Activated naive CD8-positive, alpha-beta T cell treated with anti-CD3 and anti-CD28 coated beads, Interleukin-2, amount 50 U/mL, for 16 hours (primary cell): ENCODE results near the gene UBR3.
"Not testable (repeated sequence)": the region's sequence is repeated elsewhere in the genome, so short reads cannot be mapped to it uniquely, and the experiment has no call there.

Source experiments
- DNase-seq: peaks from one replicate; pipeline ENCODE4 v3.0.0-alpha.2; 2020; ENCODE audit warnings: low read depth, low spot score

Gene UBR3

GRCh38 chr2:169827272-169828140 lies at the start of gene UBR3:
Gene UBR3, plus strand, starts transcription at chr2:169827454. Its CDS starts 54 bp downstream, at chr2:169827508.
- DNase-seq, result peak; percentile 80

GRCh38 chr2:169778446-169778845 lies 48.8 kb upstream of the UBR3 start:
- DNase-seq, result no peak

- DNase-seq, result no peak
Measured at GRCh38 chr2:169781249-169782013, 45.8 kb upstream of the UBR3 start.

GRCh38 chr2:169782513-169782912 lies 44.7 kb upstream of the UBR3 start:
- no peak for DNase-seq

GRCh38 chr2:169790581-169790980 lies 36.7 kb upstream of the UBR3 start:
- no peak for DNase-seq

GRCh38 chr2:169795181-169795580 lies 32.1 kb upstream of the UBR3 start:
- DNase-seq, result no peak

- DNase-seq, result no peak
Measured at GRCh38 chr2:169796441-169796840, 30.8 kb upstream of the UBR3 start.

- no peak for DNase-seq
Measured at GRCh38 chr2:169797601-169798000, 29.7 kb upstream of the UBR3 start.

- no peak for DNase-seq
Measured at GRCh38 chr2:169798397-169798717, 28.9 kb upstream of the UBR3 start.

GRCh38 chr2:169798718-169799592 lies 28.3 kb upstream of the UBR3 start, which contains the start of gene SSB:
Gene SSB, plus strand, starts transcription at chr2:169798871. Its CDS starts 2,090 bp downstream, at chr2:169800961.
- DNase-seq, result peak; percentile 90

GRCh38 chr2:169803480-169803879 lies 23.8 kb upstream of the UBR3 start:
- DNase-seq, result no peak

GRCh38 chr2:169806586-169806985 lies 20.7 kb upstream of the UBR3 start:
- no peak for DNase-seq

GRCh38 chr2:169808221-169808620 lies 19.0 kb upstream of the UBR3 start:
- DNase-seq, result no peak

- no peak for DNase-seq
Measured at GRCh38 chr2:169815849-169816248, 11.4 kb upstream of the UBR3 start.

GRCh38 chr2:169816961-169817360 lies 10.3 kb upstream of the UBR3 start:
- DNase-seq, result not testable (repeated sequence)

- not testable (repeated sequence) for DNase-seq
Measured at GRCh38 chr2:169817369-169817768, 9.9 kb upstream of the UBR3 start.

- no peak for DNase-seq
Measured at GRCh38 chr2:169818241-169818640, 9.0 kb upstream of the UBR3 start.

- DNase-seq, result no peak
Measured at GRCh38 chr2:169819106-169819505, 8.1 kb upstream of the UBR3 start.

- DNase-seq, result not testable (repeated sequence)
Measured at GRCh38 chr2:169820101-169820500, 7.2 kb upstream of the UBR3 start.

- no peak for DNase-seq
Measured at GRCh38 chr2:169822036-169822435, 5.2 kb upstream of the UBR3 start.

- DNase-seq, result no peak
Measured at GRCh38 chr2:169822785-169823392, 4.4 kb upstream of the UBR3 start.
